Measurements from ENCODE around the gene CKS2. TPM values are rescaled to one million over a fixed set of nuclear protein-coding genes. Genes with fewer than 3 reads are reported as not detected.

CKS2 gene
- total RNA-seq, 1 experiment from 2014 or later, result 132 TPM

DNA sequence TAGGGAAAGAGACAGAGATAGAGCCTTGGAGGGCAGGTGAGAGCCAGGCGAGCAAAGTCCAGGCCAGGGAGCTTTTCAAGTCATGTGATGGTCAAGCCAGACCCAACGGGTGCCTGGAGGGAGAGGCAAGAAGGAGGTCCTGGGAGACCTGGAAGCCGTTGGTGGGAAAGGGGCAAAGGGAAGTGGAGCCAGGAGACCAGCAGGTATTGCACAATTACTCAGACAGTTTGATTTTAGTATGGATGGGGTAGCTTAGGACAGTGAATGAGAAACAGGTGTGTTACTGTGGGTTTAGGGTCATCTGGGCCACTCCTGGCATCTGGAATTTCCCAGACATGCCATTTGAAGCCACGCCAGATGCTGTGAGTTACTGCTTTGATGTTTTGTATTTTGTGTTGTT is 12.4 kb downstream of the CKS2 start:
- Histone ChIP-seq H3K4me1 (ENCODE audit: control insufficient read depth, insufficient read depth, low read length) (peaks cover 10% of the 10 kb centered on the region), H3K9me3 (ENCODE audit: control insufficient read depth, insufficient read depth, low read depth, low read length) (no peaks in the 10 kb centered on the region), H3K27ac (ENCODE audit: low read length) (no peak overlapping the region), H3K36me3 (ENCODE audit: control insufficient read depth, insufficient read depth, low read length) (peaks cover 5% of the 10 kb centered on the region), H3K27me3 (ENCODE audit: control insufficient read depth, insufficient read depth, low read length) (no peaks in the 10 kb centered on the region), H3K4me3 (ENCODE audit: low read depth in 2 of 2, low read length in 2 of 2) (no peak overlapping the region)
- in situ Hi-C loops (cut with HindIII; ENCODE audit: low pct_unique_long_range_greater_than_20kb, low sequenced_read_pairs) (no loop called here), intact Hi-C loops (cut with micrococcal nuclease; ENCODE audit: unreplicated experiment) (loop anchor here (5.0 kb wide), 1 partner anchor 224 kb away; no protein-coding TSS in a partner anchor)
- TF ChIP-seq CTCF (IDR thresholded peaks at IDR 0.05) (no peak), REST (IDR thresholded peaks at IDR 0.05; ENCODE audit: insufficient read depth in 1 of 2, low read depth in 2 of 2, low read length in 1 of 2) (no peak), SIN3A (IDR thresholded peaks at IDR 0.05; ENCODE audit: borderline replicate concordance, insufficient read depth, low read depth, low read length) (no peak), POLR2AphosphoS5 (IDR thresholded peaks at IDR 0.05; ENCODE audit: low read depth, low read length) (no peak)
- BruUV-seq (replicated peaks), result no TSS peak
- DNase-seq (ENCODE audit: low read depth, low spot score), result no peak
- POLR2A ChIA-PET, result no interaction called here
- CTCF ChIA-PET, result no interaction called here
- no peak for ATAC-seq

GRCh38 chr9:89325733-89326132 is 14.7 kb downstream of the CKS2 start:
- no peak for ATAC-seq
- Histone ChIP-seq H3K36me3 (ENCODE audit: control insufficient read depth, insufficient read depth, low read length) (peaks cover under 1% of the 10 kb centered on the region), H3K27ac (ENCODE audit: low read length) (no peak overlapping the region), H3K9me3 (ENCODE audit: control insufficient read depth, insufficient read depth, low read depth, low read length) (no peaks in the 10 kb centered on the region), H3K4me1 (ENCODE audit: control insufficient read depth, insufficient read depth, low read length) (no peaks in the 10 kb centered on the region), H3K27me3 (ENCODE audit: control insufficient read depth, insufficient read depth, low read length) (no peaks in the 10 kb centered on the region), H3K4me3 (ENCODE audit: low read depth in 2 of 2, low read length in 2 of 2) (no peak overlapping the region)
- intact Hi-C loops (cut with micrococcal nuclease; ENCODE audit: unreplicated experiment), result no loop called here
- in situ Hi-C loops (cut with HindIII; ENCODE audit: low pct_unique_long_range_greater_than_20kb, low sequenced_read_pairs), result no loop called here
- DNase-seq (ENCODE audit: low read depth, low spot score), result no peak
- no TSS peak for BruUV-seq (replicated peaks)
- ChIA-PET POLR2A (no interaction called here), CTCF (no interaction called here)
- TF ChIP-seq POLR2AphosphoS5 (IDR thresholded peaks at IDR 0.05; ENCODE audit: low read depth, low read length) (no peak), TCF7L2 (IDR thresholded peaks at IDR 0.05; ENCODE audit: low read depth, low read length) (no peak), CTCF (IDR thresholded peaks at IDR 0.05) (no peak), REST (IDR thresholded peaks at IDR 0.05; ENCODE audit: insufficient read depth in 1 of 2, low read depth in 2 of 2, low read length in 1 of 2) (no peak), SIN3A (IDR thresholded peaks at IDR 0.05; ENCODE audit: borderline replicate concordance, insufficient read depth, low read depth, low read length) (no peak)
